ENCODE data around the gene NAV1.

GRCh38 chr1:201584471-201585092, 45.7 kb downstream of the NAV1 start:
- no peak for TF ChIP-seq POLR2A (IDR thresholded peaks at IDR 0.05)
- no peak for TF ChIP-seq CTCF (IDR thresholded peaks at IDR 0.05)

All from heart left ventricle (tissue), 13 donors.